B cell (primary cell): ENCODE data around the gene PCDHGB5. TPM values are rescaled to one million over a fixed set of nuclear protein-coding genes. Genes with fewer than 3 reads are reported as not detected.

Experiments used
- ATAC-seq: fragments of 200-7000 bp; cut with Tn5 transposase; one replicate; pipeline ENCODE4 v1.10.0; 2021; ENCODE audit warnings: low read depth, mild to moderate bottlenecking, moderate number of reproducible peaks, moderate library complexity
- CTCF ChIA-PET: fragments of 350-600 bp; sonication (Branson Sonifier 250); formaldehyde crosslinking; loops from one replicate; lab custom pipeline; 2021; ENCODE audit warnings: antibody characterized with exemption, inconsistent platforms; lab: Charles Lee
- POLR2A ChIA-PET: fragments of 350-600 bp; sonication (Branson Sonifier 250); formaldehyde crosslinking; loops from one replicate; lab custom pipeline; 2021; ENCODE audit warnings: antibody characterized with exemption; lab: Charles Lee
- DNase-seq: peaks from one replicate; pipeline ENCODE4 v3.0.0; 2013
- H2AFZ ChIP-seq: 2 replicates; pipeline ENCODE4 v1.6.1; 2012; ENCODE audit warnings: mild to moderate bottlenecking, low read depth, low read length; ENCODE audit not compliant: insufficient read depth, poor library complexity, severe bottlenecking
- H3K27ac ChIP-seq, 2 donors: 1 replicate in 1 of 2; 2 replicates in 1 of 2; pipeline ENCODE4 v1.5.1; 2012 to 2013; ENCODE audit warnings: low read length in 2 of 2, mild to moderate bottlenecking in 2 of 2, moderate library complexity in 1 of 2
- H3K27me3 ChIP-seq, 4 experiments: fragments of 200-600 bp in 1 of 4; sonication (generic) in 1 of 4; replicated peaks in 1 of 4; 1 replicate in 2 of 4; 2 replicates in 2 of 4; pipeline versions ENCODE4 v1.6.1 to v1.7.0; 2013 to 2016; ENCODE audit warnings: low read length in 3 of 4, mild to moderate bottlenecking in 2 of 4, mixed read lengths in 1 of 4, moderate library complexity in 1 of 4; ENCODE audit not compliant: insufficient read depth in 4 of 4, control insufficient read depth in 3 of 4; ENCODE audit errors: control extremely low read depth in 1 of 4
- H3K36me3 ChIP-seq, 2 experiments: replicated peaks in 1 of 2; 1 replicate in 1 of 2; 2 replicates in 1 of 2; pipeline versions ENCODE4 v1.6.1 to v1.7.1; 2013; ENCODE audit warnings: low read length in 1 of 2; ENCODE audit not compliant: insufficient read depth in 2 of 2, control insufficient read depth in 1 of 2; ENCODE audit errors: control extremely low read depth in 1 of 2, extremely low read depth in 1 of 2
- H3K4me1 ChIP-seq, 2 donors: fragments of 200-600 bp in 1 of 2; sonication (generic) in 1 of 2; 1 replicate in 1 of 2; 2 replicates in 1 of 2; pipeline versions ENCODE4 v1.5.1 to v1.6.1; 2013 to 2017; ENCODE audit warnings: low read length in 2 of 2; ENCODE audit not compliant: control insufficient read depth in 2 of 2, insufficient read depth in 2 of 2
- H3K4me2 ChIP-seq: replicated peaks from 2 replicates; pipeline ENCODE3; 2012; ENCODE audit warnings: mild to moderate bottlenecking, low read depth, low read length; ENCODE audit not compliant: poor library complexity, severe bottlenecking
- H3K4me3 ChIP-seq, 5 experiments: fragments of 200-600 bp in 1 of 5; sonication (generic) in 1 of 5; 1 replicate in 3 of 5; 2 replicates in 2 of 5; pipeline versions ENCODE4 v1.5.1 to v1.7.0; 2011 to 2016; ENCODE audit warnings: low read length in 4 of 5, mild to moderate bottlenecking in 4 of 5, low read depth in 2 of 5, control low read depth in 1 of 5, moderate library complexity in 1 of 5; ENCODE audit not compliant: insufficient read depth in 1 of 5; ENCODE audit errors: control extremely low read depth in 1 of 5, extremely low read depth in 1 of 5
- H3K79me2 ChIP-seq: fragments of 200-600 bp; sonication (generic); one replicate; pipeline ENCODE4 v1.6.0; 2016; ENCODE audit warnings: low read length; ENCODE audit not compliant: control insufficient read depth, insufficient read depth
- H3K9ac ChIP-seq: fragments of 200-600 bp; sonication (generic); 2 replicates; pipeline ENCODE4 v1.6.1; 2017; ENCODE audit warnings: mild to moderate bottlenecking, low read length, moderate library complexity
- H3K9me3 ChIP-seq, 3 donors: one replicate each; pipeline versions ENCODE4 v1.6.1 to v1.7.1; 2013; ENCODE audit warnings: low read length in 2 of 3; ENCODE audit not compliant: control insufficient read depth in 2 of 3, insufficient read depth in 1 of 3; ENCODE audit errors: control extremely low read depth in 1 of 3
- H4K20me1 ChIP-seq: 2 replicates; pipeline ENCODE4 v1.6.0; 2012; ENCODE audit warnings: mild to moderate bottlenecking, low read length; ENCODE audit not compliant: insufficient read depth, control insufficient read depth, poor library complexity, severe bottlenecking
- H3K27ac Mint-ChIP-seq: one replicate; pipeline ENCODE4 v1.8.0; 2021; ENCODE audit warnings: mixed read lengths
- H3K27me3 Mint-ChIP-seq: one replicate; pipeline ENCODE4 v1.8.0; 2021; ENCODE audit warnings: mixed read lengths
- H3K4me1 Mint-ChIP-seq: one replicate; pipeline ENCODE4 v1.8.0; 2021; ENCODE audit warnings: mixed read lengths
- H3K4me3 Mint-ChIP-seq: one replicate; pipeline ENCODE4 v1.8.0; 2021; ENCODE audit warnings: mixed read lengths
- H3K9me3 Mint-ChIP-seq: one replicate; pipeline ENCODE4 v1.8.0; 2022; ENCODE audit warnings: mixed read lengths; ENCODE audit not compliant: insufficient read depth
- CTCF ChIP-seq: fragments of 200-600 bp; IDR thresholded peaks from one replicate; pipeline ENCODE4 v1.8.0; 2022; ENCODE audit warnings: antibody characterized with exemption, mild to moderate bottlenecking
- EZH2 ChIP-seq: IDR thresholded peaks from 2 replicates; pipeline ENCODE4 v1.6.1; 2012; ENCODE audit warnings: borderline replicate concordance, low read depth, mild to moderate bottlenecking, moderate library complexity, low read length; ENCODE audit not compliant: insufficient read depth, poor library complexity, severe bottlenecking
- WGBS: methylation state at CpG from one replicate; pipeline ENCODE4 v1.1.5; 2013; ENCODE audit warnings: missing lambda C conversion rate; ENCODE audit not compliant: insufficient coverage; 5-methylcytosine and 5-hydroxymethylcytosine counted together
- intact Hi-C: fragments of 100-400 bp; cut with micrococcal nuclease; formaldehyde crosslinking; loops from one replicate; pipeline ENCODE4 v1.10.0; 2022
- polyA plus RNA-seq: library from polyadenylated mRNA; depleted of rRNA; stranded (reverse); fragments of >200 nt; gene quantifications from 2 replicates; pipeline ENCODE4 v1.2.3, GENCODE V29; 2012
- total RNA-seq, 2 donors: library from RNA; stranded (reverse); fragments of 120-200 nt in 1 of 2; gene quantifications; 1 replicate in 1 of 2; 2 replicates in 1 of 2; pipeline versions ENCODE4 v1.2.3 to v1.2.4, GENCODE V29; 2013 to 2022

PCDHGB5 gene
- total and polyA plus RNA-seq, 2 donors (not counting 1 experiment from before 2014, with no cell fraction given): 0.37 to 2.5 TPM

- intact Hi-C loops: no loop called here
- Mint-ChIP-seq H3K27ac (no peak overlapping the region), H3K4me3 (no peak overlapping the region), H3K27me3 (peaks cover 26% of the 10 kb centered on the region), H3K9me3 (peaks cover 3% of the 10 kb centered on the region), H3K4me1 (peaks cover 7% of the 10 kb centered on the region)
- DNase-seq (no peak), ATAC-seq (no peak)
- Histone ChIP-seq H3K27me3 (peaks cover 0 to 36% (median 20%) of the 10 kb centered on the region in 4 experiments), H3K9ac (no peak overlapping the region), H3K4me2 (no peak overlapping the region), H3K27ac (no peak overlapping the region), H3K36me3 (no peaks in the 10 kb centered on the region), H3K9me3 (peaks cover 0 to 36% (median 26%) of the 10 kb centered on the region in 3 donors), H3K4me3 (no peak overlapping the region), H4K20me1 (no peaks in the 10 kb centered on the region), H2AFZ (no peak overlapping the region), H3K79me2 (no peaks in the 10 kb centered on the region), H3K4me1 (peaks cover 15 to 17% of the 10 kb centered on the region in 2 donors)
- TF ChIP-seq EZH2 (no peak), CTCF (no peak)
- POLR2A ChIA-PET: no interaction called here
- CTCF ChIA-PET: interaction anchor here (1.5 kb wide), 1 partner anchor 133 kb away, joined by 3 read pairs; no protein-coding TSS in a partner anchor
- no CpG with 5 or more reads among the region's 2 CpGs for WGBS
Measured at GRCh38 chr5:141434006-141434405, 36.3 kb downstream of the PCDHGB5 start.

GRCh38 chr5:141437221-141437620, 39.5 kb downstream of the PCDHGB5 start:
- no peak overlapping the region for H3K27ac ChIP-seq
- no peak overlapping the region for H3K4me3 Mint-ChIP-seq
- ChIA-PET CTCF (no interaction called here), POLR2A (no interaction called here)
- H3K27me3 Mint-ChIP-seq: peaks cover 12% of the 10 kb centered on the region
- no peak overlapping the region for H3K4me2 ChIP-seq
- H3K4me3 ChIP-seq: no peak overlapping the region
- H3K27me3 ChIP-seq: peaks cover 0 to 19% (median 2%) of the 10 kb centered on the region in 4 experiments
- DNase-seq (no peak), ATAC-seq (no peak)
- H3K9me3 ChIP-seq: peaks cover 0 to 30% (median 6%) of the 10 kb centered on the region in 3 donors
- TF ChIP-seq CTCF (no peak), EZH2 (no peak)
- H3K4me1 Mint-ChIP-seq: no peaks in the 10 kb centered on the region
- no peak overlapping the region for H2AFZ ChIP-seq
- no peaks in the 10 kb centered on the region for H3K36me3 ChIP-seq
- peaks cover 2% of the 10 kb centered on the region for H3K9me3 Mint-ChIP-seq
- no peak overlapping the region for H3K9ac ChIP-seq
- no peaks in the 10 kb centered on the region for H3K79me2 ChIP-seq
- no peaks in the 10 kb centered on the region for H4K20me1 ChIP-seq
- H3K4me1 ChIP-seq: no peaks in the 10 kb centered on the region
- WGBS: no CpG with 5 or more reads among the region's 2 CpGs
- intact Hi-C loops: no loop called here
- H3K27ac Mint-ChIP-seq: no peak overlapping the region
